OCI-M1 (cell line): ENCODE results near the gene LNX1.
A peak's percentile ranks its signal among the peaks of the same experiment; 100 is the strongest.

Experiments
- DNase-seq: peaks from one replicate; lab custom pipeline; 2025; lab: John Stamatoyannopoulos, UW

LNX1 gene

DNA sequence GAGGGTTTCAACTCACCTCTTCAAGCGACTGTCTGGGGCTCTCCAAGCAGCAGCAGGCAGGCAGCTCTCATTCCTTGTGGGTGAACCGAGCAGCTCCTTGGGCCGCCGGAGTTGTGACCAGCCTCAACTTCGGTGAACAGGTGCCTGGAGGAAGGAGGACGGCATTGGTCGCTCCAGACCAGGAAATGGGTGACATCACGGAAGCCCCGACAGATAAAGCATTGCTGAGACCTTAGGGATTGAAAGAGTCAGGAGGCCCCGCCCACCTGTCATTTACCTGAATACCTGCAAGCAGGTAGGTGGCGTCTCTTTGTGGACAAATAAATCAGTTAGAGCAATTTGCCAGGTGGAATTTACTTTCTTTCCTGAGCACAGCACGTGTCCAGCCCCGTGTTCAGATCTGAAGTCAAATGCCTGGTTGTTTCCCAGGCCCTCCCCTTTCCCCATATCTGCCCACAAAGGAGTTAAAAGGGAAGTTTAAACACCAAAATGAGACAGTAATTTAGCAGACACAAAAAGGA lies at the start of gene LNX1:
Gene LNX1, minus strand, starts transcription at position 115 of the 521 bp plus-strand sequence. CDS start 17,484 bp downstream, outside the sequence.
- DNase-seq = peak; percentile 84

DNA sequence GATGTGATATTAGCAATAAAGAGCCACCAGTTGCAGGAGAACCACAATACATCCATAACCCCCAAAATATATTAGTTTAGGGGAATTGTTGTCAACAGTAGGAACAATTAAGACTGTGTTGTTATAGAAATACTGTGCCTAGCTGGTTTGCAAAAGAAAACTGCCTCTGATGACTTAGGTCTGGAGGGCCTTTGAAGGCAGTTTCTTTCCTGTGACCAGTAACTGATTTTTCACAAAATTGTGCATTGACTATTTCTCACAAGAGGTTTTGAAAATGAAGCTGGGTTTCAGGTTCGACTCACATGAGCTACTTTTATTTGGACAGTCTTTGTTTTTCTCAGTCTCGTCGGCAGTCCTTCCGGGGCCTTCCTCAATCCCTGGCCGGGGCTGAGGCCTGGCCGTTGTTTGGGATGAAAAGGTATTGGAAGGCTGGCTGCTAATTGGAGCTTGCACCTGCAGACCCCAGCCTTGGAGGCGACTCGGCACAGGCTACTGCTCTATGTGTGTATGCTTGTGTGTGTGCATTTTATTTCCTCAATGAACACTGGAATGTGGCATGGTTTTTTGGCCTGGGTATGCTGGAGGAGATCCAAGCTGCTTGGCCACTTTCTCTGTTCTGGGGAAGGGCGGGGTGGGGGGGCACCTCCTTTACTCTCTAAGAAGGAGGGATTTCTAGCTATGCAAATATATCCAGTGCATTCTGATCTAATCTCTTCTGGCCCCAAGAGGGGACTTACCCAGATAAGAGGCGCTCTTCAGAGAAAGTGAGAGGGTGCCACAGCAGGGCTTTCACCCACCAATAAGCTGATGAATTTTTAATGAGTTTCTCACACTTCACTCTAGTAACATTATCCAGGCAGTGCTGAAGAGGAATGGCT lies 49.5 kb upstream of the LNX1 start:
- no peak for DNase-seq

GRCh38 chr4:53638919-53639318 lies 47.6 kb upstream of the LNX1 start:
- DNase-seq = no peak

- no peak for DNase-seq
Observed at GRCh38 chr4:53637348-53637747, 46.1 kb upstream of the LNX1 start.

DNA sequence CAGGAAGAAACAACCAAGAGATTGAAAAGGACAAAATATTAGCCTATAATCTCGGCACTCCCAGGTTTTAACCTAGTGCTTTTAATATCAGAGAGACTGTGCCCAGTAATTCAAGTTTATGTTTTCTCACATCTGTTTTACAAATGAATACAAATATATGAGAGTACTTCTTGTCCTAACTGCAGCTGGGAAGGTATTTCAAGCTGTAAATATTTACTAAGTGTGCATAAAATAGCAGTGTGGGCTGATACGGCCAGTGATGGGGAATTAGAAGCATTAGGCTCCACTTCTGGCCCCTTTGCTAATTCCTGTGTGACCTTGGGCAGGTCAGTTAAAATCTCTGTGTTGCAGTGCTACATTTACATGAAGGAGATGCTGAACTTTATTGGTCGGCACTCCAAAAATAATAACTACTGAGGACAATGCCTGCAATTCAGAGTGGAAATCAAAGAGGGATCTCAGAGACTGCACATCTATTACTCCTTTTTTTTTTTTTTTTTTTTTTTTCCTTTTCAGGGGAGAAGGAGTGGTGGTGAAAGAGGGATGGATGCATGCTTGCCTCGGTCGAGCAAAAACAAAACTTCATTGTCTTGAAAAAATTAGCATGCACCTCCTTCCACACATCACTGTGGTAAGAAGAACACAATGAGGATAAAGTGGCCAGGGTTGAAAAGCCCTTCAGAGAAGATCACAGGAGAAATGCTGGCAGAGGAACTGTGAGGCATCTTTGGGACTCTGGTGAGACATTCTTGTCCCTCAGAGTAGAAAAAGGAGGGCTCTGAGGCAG lies 44.6 kb upstream of the LNX1 start:
- no peak for DNase-seq

GRCh38 chr4:53633608-53634007 lies 42.3 kb upstream of the LNX1 start:
- peak; percentile 56 for DNase-seq

DNA sequence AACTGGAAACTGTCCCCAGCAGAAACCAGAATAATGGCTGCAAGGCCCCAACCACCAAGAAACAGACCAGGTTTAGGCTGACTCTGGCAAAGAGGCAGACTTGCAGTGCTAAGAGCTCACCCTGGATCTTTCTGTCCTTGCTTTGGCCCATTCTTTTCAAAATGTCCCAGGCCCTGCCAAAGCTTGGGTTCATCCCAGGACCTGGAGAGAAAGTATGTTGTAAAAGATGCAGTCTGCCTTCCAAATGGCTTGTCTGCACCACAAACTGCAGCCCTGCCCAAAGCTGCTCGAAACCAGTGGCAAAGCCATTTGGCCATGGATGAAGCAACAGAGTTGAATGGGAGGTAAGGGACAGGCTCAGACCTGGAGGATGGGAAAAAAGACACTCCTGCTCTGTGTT lies 38.0 kb upstream of the LNX1 start:
- no peak for DNase-seq

- DNase-seq = no peak
Observed at GRCh38 chr4:53626491-53626890, 35.2 kb upstream of the LNX1 start.

- DNase-seq = no peak
Observed at GRCh38 chr4:53625888-53626287, 34.6 kb upstream of the LNX1 start.

GRCh38 chr4:53622739-53623151 lies 31.5 kb upstream of the LNX1 start:
- no peak for DNase-seq

DNA sequence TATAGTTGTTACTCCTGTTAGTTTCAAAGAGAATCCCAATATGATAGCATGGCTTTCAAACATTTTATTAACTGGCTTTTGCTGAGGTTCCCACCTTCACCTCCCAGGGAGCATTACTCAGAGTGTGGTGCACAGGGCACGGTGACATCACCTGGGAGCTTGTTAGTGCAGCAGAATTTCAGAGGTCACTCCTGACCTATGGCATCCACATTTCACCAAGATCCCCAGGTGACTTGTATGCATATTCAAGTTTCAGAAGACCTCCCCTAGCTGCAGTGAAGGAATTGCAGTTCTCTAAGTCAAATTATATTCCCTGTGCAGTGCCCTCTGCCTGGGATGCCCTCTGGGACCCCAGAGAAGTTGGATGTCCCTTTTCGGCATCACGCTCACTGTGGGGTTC lies 29.7 kb upstream of the LNX1 start:
- no peak for DNase-seq

DNA sequence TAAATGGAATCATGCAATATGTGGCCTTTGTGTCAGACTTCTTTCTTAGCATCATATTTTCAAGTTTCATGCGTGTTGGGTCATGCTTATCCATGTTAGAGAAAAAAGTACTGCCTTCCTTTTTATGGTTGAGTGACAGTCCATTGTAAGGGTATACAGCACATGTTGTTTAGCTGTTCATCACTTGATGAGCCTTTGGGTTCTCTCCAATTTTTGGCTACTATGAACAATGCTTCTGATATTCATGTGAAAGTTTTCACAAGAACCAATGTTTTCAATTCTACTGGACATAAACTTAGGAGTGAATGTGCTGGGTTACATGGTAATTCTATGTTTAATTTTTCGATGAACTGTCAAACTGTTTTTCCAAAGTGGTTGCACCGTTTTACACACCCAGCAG lies 28.1 kb upstream of the LNX1 start:
- DNase-seq = no peak

- no peak for DNase-seq
Observed at GRCh38 chr4:53618321-53618720, 27.0 kb upstream of the LNX1 start.

GRCh38 chr4:53617101-53617680 lies 25.9 kb upstream of the LNX1 start:
- DNase-seq = no peak

GRCh38 chr4:53616219-53616618 lies 24.9 kb upstream of the LNX1 start:
- no peak for DNase-seq

DNA sequence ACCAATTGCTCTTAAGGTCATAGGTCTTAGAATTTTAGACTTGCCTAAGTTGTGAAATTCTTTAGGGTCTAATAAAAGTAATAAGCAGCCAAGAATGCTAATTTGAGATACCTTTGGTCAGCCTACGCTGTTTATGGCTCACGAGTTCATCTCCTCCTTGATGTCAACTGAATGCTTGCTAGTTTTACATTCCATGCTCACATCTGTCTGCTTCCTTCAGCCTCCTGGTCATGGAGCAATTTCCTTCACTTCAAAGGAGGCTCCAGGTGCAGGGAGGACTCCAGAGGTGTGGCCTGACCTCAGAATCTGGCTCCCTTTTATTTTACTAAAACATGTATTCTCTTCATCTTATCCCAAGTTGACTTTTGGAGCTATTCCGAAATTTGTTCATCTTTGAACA lies 23.3 kb upstream of the LNX1 start:
- DNase-seq = no peak

GRCh38 chr4:53613428-53613827 lies 22.1 kb upstream of the LNX1 start:
- DNase-seq = no peak

DNA sequence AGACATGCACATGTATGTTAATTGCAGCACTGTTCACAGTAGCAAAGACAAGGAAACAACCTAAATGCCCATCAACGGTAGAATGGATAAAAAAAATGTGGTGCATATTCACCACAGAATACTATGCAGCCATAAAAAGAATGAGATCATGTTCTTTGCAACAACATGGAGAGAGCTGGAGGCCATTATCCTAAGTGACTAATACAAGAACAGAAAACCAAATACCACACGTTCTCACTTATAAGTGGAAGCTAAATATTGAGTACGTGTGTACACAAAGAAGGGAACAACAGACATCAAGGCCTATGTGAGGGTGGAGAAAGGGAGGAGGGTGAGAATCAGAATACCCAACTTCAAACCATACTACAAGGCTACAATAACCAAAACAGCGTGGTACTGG lies 17.4 kb upstream of the LNX1 start:
- DNase-seq = no peak

DNA sequence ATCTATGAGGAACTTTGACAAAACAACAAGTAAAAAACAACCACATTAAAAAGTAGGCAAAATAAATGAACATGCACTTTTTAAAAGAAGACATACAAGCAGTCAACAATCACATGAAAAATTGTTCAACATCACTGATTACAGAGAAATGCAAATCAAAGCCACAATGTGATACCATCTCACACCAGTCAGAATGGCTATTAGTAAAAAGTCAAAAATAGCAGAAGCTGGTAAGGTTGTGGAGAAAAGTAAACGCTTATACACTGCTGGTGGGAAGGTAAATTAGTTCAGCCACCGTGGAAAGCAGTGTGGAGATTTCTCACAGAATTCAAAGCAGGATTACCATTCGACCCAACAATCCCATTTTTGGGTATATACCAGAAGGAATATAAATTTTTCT lies 17.0 kb upstream of the LNX1 start:
- DNase-seq = no peak

DNA sequence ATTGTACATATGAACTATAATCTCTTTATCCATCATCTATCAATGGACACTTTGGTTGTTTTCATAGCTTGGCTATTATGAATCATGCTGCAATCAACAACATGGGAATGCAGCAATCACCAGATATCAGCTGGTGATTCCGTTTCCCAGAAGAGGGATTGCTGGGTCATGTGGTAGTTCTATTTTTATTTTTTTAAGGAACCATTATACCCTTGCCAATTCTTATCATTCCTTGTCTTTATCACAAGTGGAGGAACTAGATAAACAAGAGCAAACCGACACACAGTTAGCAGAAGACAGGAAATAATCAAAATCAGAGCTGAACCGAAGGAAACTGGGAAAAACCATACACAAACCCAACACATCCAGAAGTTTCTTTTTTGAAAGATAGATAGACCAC lies 14.5 kb upstream of the LNX1 start:
- DNase-seq = no peak

- no peak for DNase-seq
Observed at GRCh38 chr4:53602390-53602789, 11.1 kb upstream of the LNX1 start.

- DNase-seq = peak; percentile 53
Observed at GRCh38 chr4:53601251-53601764, 10.0 kb upstream of the LNX1 start.
